HG03460 (cell line): Measurements from ENCODE around the gene AMIGO1.
A peak's percentile ranks its signal among the peaks of the same experiment; 100 is the strongest.
"Not testable (repeated sequence)": the region's sequence is repeated elsewhere in the genome, so short reads cannot be mapped to it uniquely, and the experiment has no call there.

Experiments used
- ATAC-seq: cut with Tn5 transposase; IDR thresholded peaks from one replicate; pipeline ENCODE4 v1.9.1; 2021; ENCODE audit not compliant: unreplicated experiment

The AMIGO1 gene

GRCh38 chr1:109484519-109484975, 25.0 kb downstream of the AMIGO1 start:
- no peak for ATAC-seq

- peak; percentile 70 for ATAC-seq
Observed at GRCh38 chr1:109483672-109484518, 25.6 kb downstream of the AMIGO1 start, which contains the start of gene ATXN7L2. Gene ATXN7L2, plus strand, starts transcription at chr1:109483905. Its CDS starts 49 bp downstream, at chr1:109483954.

- ATAC-seq = peak; percentile 24
Observed at GRCh38 chr1:109482791-109483671, 26.5 kb downstream of the AMIGO1 start.

GRCh38 chr1:109482242-109482641, 27.3 kb downstream of the AMIGO1 start:
- ATAC-seq = no peak

GRCh38 chr1:109481646-109482045, 27.9 kb downstream of the AMIGO1 start:
- no peak for ATAC-seq

GRCh38 chr1:109479901-109480300, 29.6 kb downstream of the AMIGO1 start:
- no peak for ATAC-seq

- ATAC-seq = no peak
Observed at GRCh38 chr1:109479311-109479710, 30.2 kb downstream of the AMIGO1 start.

GRCh38 chr1:109478806-109479205, 30.7 kb downstream of the AMIGO1 start:
- ATAC-seq = no peak

- ATAC-seq = no peak
Observed at GRCh38 chr1:109477821-109478220, 31.7 kb downstream of the AMIGO1 start.

GRCh38 chr1:109476825-109477224, 32.7 kb downstream of the AMIGO1 start:
- ATAC-seq = no peak

- no peak for ATAC-seq
Observed at GRCh38 chr1:109475261-109475660, 34.3 kb downstream of the AMIGO1 start.

- ATAC-seq = no peak
Observed at GRCh38 chr1:109474697-109475096, 34.8 kb downstream of the AMIGO1 start.

GRCh38 chr1:109473284-109474057, 36.1 kb downstream of the AMIGO1 start:
- not testable (repeated sequence) for ATAC-seq

GRCh38 chr1:109472779-109473178, 36.7 kb downstream of the AMIGO1 start:
- ATAC-seq = no peak

- ATAC-seq = no peak
Observed at GRCh38 chr1:109470245-109470644, 39.3 kb downstream of the AMIGO1 start.

GRCh38 chr1:109468903-109469302, 40.6 kb downstream of the AMIGO1 start:
- ATAC-seq = no peak

GRCh38 chr1:109468061-109468460, 41.5 kb downstream of the AMIGO1 start:
- no peak for ATAC-seq

- no peak for ATAC-seq
Observed at GRCh38 chr1:109467301-109467777, 42.2 kb downstream of the AMIGO1 start.

- no peak for ATAC-seq
Observed at GRCh38 chr1:109466452-109467300, 42.9 kb downstream of the AMIGO1 start, which contains the start of gene SYPL2. Gene SYPL2, plus strand, starts transcription at chr1:109466546. Its CDS starts 298 bp downstream, at chr1:109466844.

- no peak for ATAC-seq
Observed at GRCh38 chr1:109466125-109466451, 43.4 kb downstream of the AMIGO1 start.
